ENCODE measurements around the gene ADGRE1. TPM values are rescaled to one million over a fixed set of nuclear protein-coding genes. Genes with fewer than 3 reads are reported as not detected.

Gene ADGRE1
- polyA plus RNA-seq, 1 donor (not counting 4 experiments of a cell fraction or from before 2014, with no cell fraction given), result not detected

DNA sequence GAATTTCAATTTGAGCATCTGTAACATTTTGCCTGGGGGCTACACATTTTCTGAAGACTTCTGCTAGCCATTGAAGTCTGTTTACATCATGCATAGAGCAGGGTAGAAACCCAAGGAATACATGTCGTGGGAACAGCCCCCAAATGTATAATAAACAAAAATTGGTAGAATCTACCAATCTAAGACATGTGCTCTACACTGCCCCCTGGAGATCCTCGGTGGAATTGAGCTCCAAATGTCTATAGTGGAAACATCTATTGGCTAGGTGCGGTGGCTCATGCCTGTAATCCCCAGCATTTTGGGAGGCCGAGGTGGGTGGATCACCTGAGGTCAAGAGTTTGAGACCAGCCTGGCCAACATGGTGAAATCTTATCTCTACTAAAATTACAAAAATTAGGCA lies 76.6 kb downstream of the ADGRE1 start:
- H2AFZ ChIP-seq (ENCODE audit: control insufficient read depth, low read length), result no peak overlapping the region
- no peak overlapping the region for H3K9ac ChIP-seq (ENCODE audit: control insufficient read depth, extremely low read depth, insufficient read depth, low read length)
- H3K79me2 ChIP-seq (ENCODE audit: control insufficient read depth, insufficient read depth, low read length), result no peaks in the 10 kb centered on the region
- TF ChIP-seq, protein P1, sequence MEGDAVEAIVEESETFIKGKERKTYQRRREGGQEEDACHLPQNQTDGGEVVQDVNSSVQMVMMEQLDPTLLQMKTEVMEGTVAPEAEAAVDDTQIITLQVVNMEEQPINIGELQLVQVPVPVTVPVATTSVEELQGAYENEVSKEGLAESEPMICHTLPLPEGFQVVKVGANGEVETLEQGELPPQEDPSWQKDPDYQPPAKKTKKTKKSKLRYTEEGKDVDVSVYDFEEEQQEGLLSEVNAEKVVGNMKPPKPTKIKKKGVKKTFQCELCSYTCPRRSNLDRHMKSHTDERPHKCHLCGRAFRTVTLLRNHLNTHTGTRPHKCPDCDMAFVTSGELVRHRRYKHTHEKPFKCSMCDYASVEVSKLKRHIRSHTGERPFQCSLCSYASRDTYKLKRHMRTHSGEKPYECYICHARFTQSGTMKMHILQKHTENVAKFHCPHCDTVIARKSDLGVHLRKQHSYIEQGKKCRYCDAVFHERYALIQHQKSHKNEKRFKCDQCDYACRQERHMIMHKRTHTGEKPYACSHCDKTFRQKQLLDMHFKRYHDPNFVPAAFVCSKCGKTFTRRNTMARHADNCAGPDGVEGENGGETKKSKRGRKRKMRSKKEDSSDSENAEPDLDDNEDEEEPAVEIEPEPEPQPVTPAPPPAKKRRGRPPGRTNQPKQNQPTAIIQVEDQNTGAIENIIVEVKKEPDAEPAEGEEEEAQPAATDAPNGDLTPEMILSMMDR (optimal IDR thresholded peaks at IDR 0.05 in 1 of 3, IDR thresholded peaks at IDR 0.05 in 1 of 3, conservative IDR thresholded peaks at IDR 0.05 in 1 of 3; ENCODE audit: extremely low read depth in 1 of 3, insufficient read depth in 2 of 3, low read length in 3 of 3), result peak in 2 of 3 experiments; percentile 22
- TF ChIP-seq EZH2 (IDR thresholded peaks at IDR 0.05; ENCODE audit: low read length), result no peak
- H3K9me3 ChIP-seq (ENCODE audit: control insufficient read depth, low read depth, low read length), result no peaks in the 10 kb centered on the region
- no peaks in the 10 kb centered on the region for H3K4me1 ChIP-seq (ENCODE audit: control insufficient read depth, extremely low read depth, insufficient read depth, low read length)
- dilution Hi-C loops (cut with MboI; ENCODE audit: extremely low pct_ligation_motif_present, low sequenced_read_pairs), result no loop called here
- no peak for FAIRE-seq
- no peaks in the 10 kb centered on the region for H4K20me1 ChIP-seq (ENCODE audit: control insufficient read depth, extremely low read depth, insufficient read depth, low read length)
- no peaks in the 10 kb centered on the region for H3K9me1 ChIP-seq (ENCODE audit: control insufficient read depth, extremely low read depth, insufficient read depth, low read length)
- H3K27me3 ChIP-seq (ENCODE audit: control insufficient read depth, extremely low read depth, insufficient read depth, low read length), result no peaks in the 10 kb centered on the region
- H3K27ac ChIP-seq (ENCODE audit: control insufficient read depth, insufficient read depth, low read length), result no peak overlapping the region
- H3K36me3 ChIP-seq (ENCODE audit: control insufficient read depth in 2 of 2, extremely low read depth in 1 of 2, insufficient read depth in 2 of 2, low read length in 2 of 2), result no peaks in the 10 kb centered on the region
- DNase-seq (ENCODE audit: low read depth, low spot score), result no peak
- H3K4me2 ChIP-seq (ENCODE audit: control insufficient read depth, extremely low read depth, insufficient read depth, low read depth, low read length), result no peak overlapping the region
- no peak overlapping the region for H3K4me3 ChIP-seq (ENCODE audit: control insufficient read depth in 2 of 3, extremely low read depth in 1 of 3, insufficient read depth in 2 of 3, low read depth in 1 of 3, low read length in 3 of 3)

DNA sequence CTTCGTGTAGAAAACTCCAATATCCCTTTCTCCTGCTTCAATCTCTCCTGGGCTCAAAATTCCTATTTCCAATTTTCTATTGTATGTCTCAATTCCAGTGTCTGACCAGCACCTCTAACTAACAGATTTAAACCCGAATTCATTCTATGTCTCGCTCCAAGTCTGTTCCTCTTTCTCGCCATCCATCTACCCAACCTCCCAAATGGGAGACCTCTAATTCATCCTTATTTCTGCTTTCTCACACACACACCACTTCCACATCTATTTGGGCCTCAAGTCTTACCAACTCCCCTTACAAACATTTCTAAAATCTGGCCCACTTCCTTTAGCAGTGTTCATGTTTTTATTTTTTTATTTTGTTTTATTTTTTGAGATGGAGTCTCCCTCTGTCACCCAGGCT lies 80.6 kb downstream of the ADGRE1 start:
- Histone ChIP-seq H4K20me1 (ENCODE audit: control insufficient read depth, extremely low read depth, insufficient read depth, low read length) (no peaks in the 10 kb centered on the region), H3K79me2 (ENCODE audit: control insufficient read depth, insufficient read depth, low read length) (no peaks in the 10 kb centered on the region), H3K4me3 (ENCODE audit: control insufficient read depth in 2 of 3, extremely low read depth in 1 of 3, insufficient read depth in 2 of 3, low read depth in 1 of 3, low read length in 3 of 3) (no peak overlapping the region), H3K4me2 (ENCODE audit: control insufficient read depth, extremely low read depth, insufficient read depth, low read depth, low read length) (no peak overlapping the region), H3K9me3 (ENCODE audit: control insufficient read depth, low read depth, low read length) (no peaks in the 10 kb centered on the region), H2AFZ (ENCODE audit: control insufficient read depth, low read length) (no peak overlapping the region), H3K27me3 (ENCODE audit: control insufficient read depth, extremely low read depth, insufficient read depth, low read length) (no peaks in the 10 kb centered on the region), H3K9ac (ENCODE audit: control insufficient read depth, extremely low read depth, insufficient read depth, low read length) (no peak overlapping the region), H3K27ac (ENCODE audit: control insufficient read depth, insufficient read depth, low read length) (no peak overlapping the region), H3K36me3 (ENCODE audit: control insufficient read depth in 2 of 2, extremely low read depth in 1 of 2, insufficient read depth in 2 of 2, low read length in 2 of 2) (no peaks in the 10 kb centered on the region), H3K4me1 (ENCODE audit: control insufficient read depth, extremely low read depth, insufficient read depth, low read length) (no peaks in the 10 kb centered on the region), H3K9me1 (ENCODE audit: control insufficient read depth, extremely low read depth, insufficient read depth, low read length) (no peaks in the 10 kb centered on the region)
- dilution Hi-C loops (cut with MboI; ENCODE audit: extremely low pct_ligation_motif_present, low sequenced_read_pairs), result no loop called here
- TF ChIP-seq EZH2 (IDR thresholded peaks at IDR 0.05; ENCODE audit: low read length), result no peak
- TF ChIP-seq, protein P1 (optimal IDR thresholded peaks at IDR 0.05 in 1 of 3, IDR thresholded peaks at IDR 0.05 in 1 of 3, conservative IDR thresholded peaks at IDR 0.05 in 1 of 3; ENCODE audit: extremely low read depth in 1 of 3, insufficient read depth in 2 of 3, low read length in 3 of 3), result no peak
- no peak for FAIRE-seq
- DNase-seq (ENCODE audit: low read depth, low spot score), result no peak

Data from keratinocyte (primary cell).